MG63 (cell line): Measurements from ENCODE around the gene POLR2L. TPM values are rescaled to one million over a fixed set of nuclear protein-coding genes. Genes with fewer than 3 reads are reported as not detected.

Experiments
- DNase-seq: peaks from one replicate; pipeline ENCODE4 v3.0.0-alpha.2; 2020
- H3K27me3 ChIP-seq: fragments of 250-450 bp; sonication (Bioruptor Pico); 2 replicates; pipeline ENCODE4 v1.5.1; 2020; ENCODE audit warnings: mild to moderate bottlenecking, moderate library complexity
- H3K36me3 ChIP-seq: fragments of 250-450 bp; sonication (Bioruptor Pico); 2 replicates; pipeline ENCODE4 v1.5.1; 2020; ENCODE audit warnings: mild to moderate bottlenecking, moderate library complexity
- H3K4me3 ChIP-seq: fragments of 250-450 bp; sonication (Bioruptor Pico); 2 replicates; pipeline ENCODE4 v1.5.1; 2020; ENCODE audit warnings: mild to moderate bottlenecking, moderate library complexity
- H3K9me3 ChIP-seq: fragments of 250-450 bp; sonication (Bioruptor Pico); 2 replicates; pipeline ENCODE4 v1.5.1; 2020; ENCODE audit warnings: mild to moderate bottlenecking, moderate library complexity
- total RNA-seq: library from RNA; depleted of rRNA; stranded (reverse); fragments of >200 nt; shearing (Covaris generic); gene quantifications from 2 replicates; pipeline ENCODE4 v1.2.3, GENCODE V29; 2014; ENCODE audit warnings: low replicate concordance

POLR2L gene
- total RNA-seq, 1 experiment from 2014 or later, result 190 TPM

GRCh38 chr11:826227-826621 is 16.1 kb downstream of the POLR2L start:
- H3K4me3 ChIP-seq, result no peak overlapping the region
- no peaks in the 10 kb centered on the region for H3K9me3 ChIP-seq
- no peak for DNase-seq
- peaks cover 25% of the 10 kb centered on the region for H3K36me3 ChIP-seq
- no peaks in the 10 kb centered on the region for H3K27me3 ChIP-seq

- no peak for DNase-seq
- H3K36me3 ChIP-seq, result peaks cover 25% of the 10 kb centered on the region
- no peak overlapping the region for H3K4me3 ChIP-seq
- no peaks in the 10 kb centered on the region for H3K9me3 ChIP-seq
- H3K27me3 ChIP-seq, result no peaks in the 10 kb centered on the region
Observed at GRCh38 chr11:825366-826226, 16.7 kb downstream of the POLR2L start.

- DNase-seq, result no peak
- Histone ChIP-seq H3K9me3 (no peaks in the 10 kb centered on the region), H3K36me3 (peaks cover 25% of the 10 kb centered on the region), H3K4me3 (no peak overlapping the region), H3K27me3 (no peaks in the 10 kb centered on the region)
Observed at GRCh38 chr11:824942-825341, 17.4 kb downstream of the POLR2L start.

GRCh38 chr11:824292-824880 is 17.9 kb downstream of the POLR2L start:
- no peaks in the 10 kb centered on the region for H3K27me3 ChIP-seq
- H3K9me3 ChIP-seq, result no peaks in the 10 kb centered on the region
- H3K4me3 ChIP-seq, result no peak overlapping the region
- DNase-seq, result no peak
- peaks cover 25% of the 10 kb centered on the region for H3K36me3 ChIP-seq

- Histone ChIP-seq H3K27me3 (no peaks in the 10 kb centered on the region), H3K9me3 (no peaks in the 10 kb centered on the region), H3K4me3 (no peak overlapping the region), H3K36me3 (peaks cover 25% of the 10 kb centered on the region)
- DNase-seq, result no peak
Observed at GRCh38 chr11:823441-824291, 18.7 kb downstream of the POLR2L start.

- H3K36me3 ChIP-seq, result peaks cover 25% of the 10 kb centered on the region
- no peaks in the 10 kb centered on the region for H3K27me3 ChIP-seq
- peak overlapping the region; percentile 57; the same call in 1 of the 2 replicates for H3K4me3 ChIP-seq
- no peak for DNase-seq
- no peaks in the 10 kb centered on the region for H3K9me3 ChIP-seq
Observed at GRCh38 chr11:821512-822371, 20.6 kb downstream of the POLR2L start.

GRCh38 chr11:820655-821511 is 21.4 kb downstream of the POLR2L start:
- Histone ChIP-seq H3K9me3 (no peaks in the 10 kb centered on the region), H3K4me3 (peak overlapping the region; percentile 57), H3K27me3 (no peaks in the 10 kb centered on the region), H3K36me3 (peaks cover 25% of the 10 kb centered on the region)
- DNase-seq, result peak; percentile 94

- H3K27me3 ChIP-seq, result no peaks in the 10 kb centered on the region
- H3K36me3 ChIP-seq, result peaks cover 27% of the 10 kb centered on the region
- peak; percentile 82 for DNase-seq
- peak overlapping the region; percentile 57 for H3K4me3 ChIP-seq
- no peaks in the 10 kb centered on the region for H3K9me3 ChIP-seq
Observed at GRCh38 chr11:819943-820649, 22.2 kb downstream of the POLR2L start.

- DNase-seq, result peak; percentile 88
- Histone ChIP-seq H3K27me3 (no peaks in the 10 kb centered on the region), H3K36me3 (peaks cover 28% of the 10 kb centered on the region), H3K9me3 (no peaks in the 10 kb centered on the region), H3K4me3 (peak overlapping the region; percentile 57)
Observed at GRCh38 chr11:819129-819931, 23.0 kb downstream of the POLR2L start.

- Histone ChIP-seq H3K36me3 (peaks cover 29% of the 10 kb centered on the region), H3K4me3 (peak within 1 kb of the TSS; percentile 57), H3K27me3 (no peaks in the 10 kb centered on the region), H3K9me3 (no peaks in the 10 kb centered on the region)
- no peak for DNase-seq
Observed at GRCh38 chr11:818396-819128, 23.8 kb downstream of the POLR2L start, which contains the start of gene PNPLA2. Gene PNPLA2, plus strand, starts transcription at chr11:818914. Its CDS starts 805 bp downstream, at chr11:819719.

GRCh38 chr11:816433-816779 is 25.9 kb downstream of the POLR2L start:
- Histone ChIP-seq H3K36me3 (peaks cover 41% of the 10 kb centered on the region), H3K4me3 (no peak overlapping the region), H3K27me3 (no peaks in the 10 kb centered on the region), H3K9me3 (no peaks in the 10 kb centered on the region)
- no peak for DNase-seq

- no peak for DNase-seq
- Histone ChIP-seq H3K9me3 (no peaks in the 10 kb centered on the region), H3K4me3 (no peak overlapping the region), H3K27me3 (no peaks in the 10 kb centered on the region), H3K36me3 (peaks cover 46% of the 10 kb centered on the region)
Observed at GRCh38 chr11:815675-816432, 26.5 kb downstream of the POLR2L start.

- H3K4me3 ChIP-seq, result no peak overlapping the region
- H3K9me3 ChIP-seq, result no peaks in the 10 kb centered on the region
- H3K27me3 ChIP-seq, result no peaks in the 10 kb centered on the region
- H3K36me3 ChIP-seq, result peaks cover 59% of the 10 kb centered on the region
- DNase-seq, result no peak
Observed at GRCh38 chr11:813456-814096, 28.8 kb downstream of the POLR2L start.
